GM19467 (cell line): ENCODE data around the gene GNAI1.

Experiments used
- ATAC-seq: cut with Tn5 transposase; IDR thresholded peaks from one replicate; pipeline ENCODE4 v1.9.1; 2021; ENCODE audit warnings: mild to moderate bottlenecking, moderate library complexity; ENCODE audit not compliant: unreplicated experiment

The GNAI1 gene

DNA sequence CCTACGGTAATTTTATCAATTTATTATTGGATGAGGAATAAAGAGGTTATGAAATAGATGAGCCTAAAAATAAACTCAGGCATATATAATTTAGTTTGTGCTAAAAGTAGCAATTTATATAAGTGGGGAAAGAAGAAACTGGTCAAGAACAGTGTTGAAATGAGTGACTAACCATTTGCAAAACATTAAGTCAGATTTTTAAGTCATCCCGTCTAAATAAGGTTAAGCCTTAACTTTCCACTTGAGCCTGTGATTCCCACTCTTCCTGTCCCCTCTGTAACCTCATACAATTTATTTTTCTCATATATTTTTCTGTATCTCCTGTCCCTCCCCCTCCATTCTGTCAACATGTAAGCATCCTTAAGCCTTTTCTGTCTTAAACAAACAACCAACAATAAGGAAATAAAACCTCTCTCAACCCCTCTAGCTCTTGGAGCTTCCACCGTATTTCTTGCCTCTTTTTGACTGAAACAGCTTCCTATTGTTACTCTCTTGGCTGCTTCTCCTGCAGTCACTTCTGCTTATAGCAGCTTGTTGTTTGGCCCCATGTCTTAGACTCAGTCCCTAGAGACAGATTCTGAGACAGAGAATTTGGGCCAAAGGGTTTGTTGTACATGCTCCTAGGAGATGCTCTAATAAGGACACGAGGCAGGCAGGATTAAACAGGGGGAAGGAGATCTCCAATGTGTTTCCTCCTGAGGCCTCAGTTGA lies 109.7 kb downstream of the GNAI1 start:
- no peak for ATAC-seq

DNA sequence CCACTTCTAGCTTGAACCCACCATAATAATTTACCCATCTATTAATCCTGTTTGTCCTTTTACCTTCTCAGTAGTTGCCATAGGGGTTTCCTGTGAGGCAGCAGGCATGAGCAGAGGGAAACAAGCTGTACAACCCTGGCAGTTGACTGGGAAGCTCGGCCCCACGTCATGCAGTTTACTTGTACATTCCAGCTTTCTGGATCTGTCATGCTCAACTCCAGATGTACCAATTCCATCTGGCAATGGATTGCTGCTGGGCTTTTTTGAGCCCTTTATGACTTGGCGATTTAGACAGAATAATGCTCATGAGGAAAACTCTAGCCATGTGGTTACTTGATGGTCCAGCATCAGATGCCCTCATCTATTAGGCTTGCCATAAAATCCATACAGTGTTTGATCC lies 112.5 kb downstream of the GNAI1 start:
- ATAC-seq, result no peak

DNA sequence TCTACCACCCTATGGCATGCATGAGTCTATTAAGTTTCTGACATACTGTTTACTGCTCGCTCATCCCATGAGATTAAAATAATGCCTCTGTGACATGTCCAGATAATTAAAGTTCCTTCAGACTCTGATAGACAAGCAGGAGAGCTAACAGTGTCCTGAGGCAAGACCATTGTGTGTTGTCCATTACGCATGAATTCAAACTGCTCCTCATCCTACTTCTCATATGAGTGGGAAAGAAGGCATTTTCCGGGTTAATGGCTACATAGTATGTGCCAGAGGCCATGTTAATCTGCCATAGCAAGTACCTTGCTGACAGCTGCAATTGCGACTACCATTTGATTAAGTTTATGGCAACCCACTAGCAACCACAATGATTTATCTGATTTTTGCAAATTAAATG lies 113.3 kb downstream of the GNAI1 start:
- ATAC-seq, result no peak

DNA sequence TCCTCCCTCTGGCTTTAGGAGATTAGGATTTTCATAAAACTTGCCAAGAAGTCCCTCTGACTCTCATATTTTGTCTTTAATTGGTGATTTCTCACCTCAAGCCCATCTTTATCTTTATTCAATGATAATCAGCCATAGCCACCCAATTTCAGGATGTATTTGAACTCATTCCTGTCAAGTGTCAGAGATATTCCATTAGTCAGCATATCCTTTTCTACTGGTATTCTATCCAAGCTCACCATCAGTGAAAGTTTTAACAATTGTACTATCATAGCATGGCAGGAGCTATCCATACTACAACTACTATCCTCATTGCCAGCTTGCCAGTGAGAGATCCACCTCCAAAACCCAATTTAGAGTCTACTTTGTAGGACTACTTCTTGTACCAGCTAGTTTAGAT lies 114.6 kb downstream of the GNAI1 start:
- no peak for ATAC-seq

DNA sequence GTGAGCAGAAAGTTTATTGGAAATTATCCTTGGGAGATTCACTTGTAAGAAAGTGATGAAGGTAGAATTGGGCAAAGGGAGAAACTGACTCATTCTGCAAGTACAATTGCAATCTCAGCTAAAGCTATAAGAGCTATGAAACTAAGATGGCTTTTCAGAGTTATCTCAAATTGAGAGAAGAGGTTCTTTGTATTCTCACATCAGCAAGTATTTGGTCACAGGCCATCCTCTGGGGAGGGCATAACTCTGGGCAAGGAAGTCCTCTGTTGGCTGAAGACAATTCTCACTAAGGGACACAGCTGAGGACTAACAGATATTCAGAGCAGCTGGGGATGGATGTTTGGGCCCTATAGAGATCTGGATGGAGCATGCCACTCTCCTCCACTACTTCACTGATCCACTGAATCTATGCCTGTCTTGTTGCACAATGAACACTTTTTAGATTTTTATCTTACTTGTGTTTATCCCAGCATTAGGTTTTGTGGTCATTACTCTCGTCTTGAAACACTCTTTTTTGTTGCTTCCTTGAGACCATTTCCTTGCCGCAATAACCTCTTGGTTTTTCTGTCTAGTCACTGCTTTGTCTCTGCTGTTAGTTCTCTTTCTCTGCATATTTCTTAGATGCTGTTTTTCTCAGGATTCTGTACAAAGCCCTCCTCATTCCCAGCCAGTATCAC lies 115.1 kb downstream of the GNAI1 start:
- ATAC-seq, result no peak

DNA sequence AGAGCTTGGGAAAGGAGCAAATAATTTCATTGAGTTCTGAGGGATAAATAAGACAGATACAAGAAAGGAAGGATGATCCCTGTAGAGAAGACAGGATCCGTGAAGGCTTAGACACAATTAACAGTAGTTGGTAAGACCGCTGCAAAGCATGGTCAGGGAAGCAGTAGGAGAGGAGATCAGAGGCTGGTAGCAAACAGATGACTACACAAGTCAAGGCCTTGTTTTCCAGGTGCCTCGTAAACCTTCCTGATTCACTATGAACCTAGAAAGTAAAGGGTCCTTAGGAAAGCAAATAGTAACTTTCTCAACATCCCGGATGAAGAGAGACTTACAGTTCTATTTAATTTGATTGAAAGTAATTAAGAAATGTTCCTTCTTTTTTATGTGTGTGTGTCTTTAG lies 118.6 kb downstream of the GNAI1 start:
- ATAC-seq, result no peak

DNA sequence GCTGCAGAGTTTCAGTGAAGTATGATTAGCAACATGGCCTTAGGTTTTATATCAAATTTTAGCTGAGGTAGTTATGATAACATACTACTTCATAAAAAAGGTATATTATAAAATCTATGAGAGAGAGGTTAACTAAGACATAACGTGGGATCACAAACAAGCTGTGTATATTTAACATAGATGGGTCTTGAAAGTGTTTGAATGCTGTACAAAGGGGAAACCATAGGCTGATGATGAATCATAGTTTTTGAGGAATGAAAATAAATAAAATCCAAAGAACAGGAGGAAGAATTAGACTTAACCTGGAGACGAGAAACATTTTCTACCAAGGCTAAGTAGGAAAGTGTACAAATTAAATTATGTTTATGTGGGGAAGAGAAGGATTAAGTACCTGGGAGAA lies 119.0 kb downstream of the GNAI1 start:
- no peak for ATAC-seq

DNA sequence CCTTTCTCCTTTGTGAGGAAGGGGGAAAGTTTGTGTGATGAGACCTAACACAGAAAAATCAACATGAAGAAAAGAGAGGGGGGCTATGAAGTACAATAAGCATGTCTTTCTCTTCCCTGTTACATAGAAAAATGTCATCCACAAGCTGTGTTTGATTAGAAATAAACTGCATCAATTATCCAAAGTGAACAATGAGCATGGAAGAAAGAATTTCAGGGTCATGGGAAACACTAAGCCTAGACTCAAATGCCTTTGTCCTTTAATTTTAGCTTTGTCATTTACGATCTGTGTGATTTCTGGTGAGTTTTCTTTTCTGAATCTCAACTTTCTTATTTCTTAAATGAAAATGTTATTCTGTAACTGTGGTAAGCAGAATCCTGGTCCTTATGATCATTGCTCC lies 121.0 kb downstream of the GNAI1 start:
- ATAC-seq, result no peak

DNA sequence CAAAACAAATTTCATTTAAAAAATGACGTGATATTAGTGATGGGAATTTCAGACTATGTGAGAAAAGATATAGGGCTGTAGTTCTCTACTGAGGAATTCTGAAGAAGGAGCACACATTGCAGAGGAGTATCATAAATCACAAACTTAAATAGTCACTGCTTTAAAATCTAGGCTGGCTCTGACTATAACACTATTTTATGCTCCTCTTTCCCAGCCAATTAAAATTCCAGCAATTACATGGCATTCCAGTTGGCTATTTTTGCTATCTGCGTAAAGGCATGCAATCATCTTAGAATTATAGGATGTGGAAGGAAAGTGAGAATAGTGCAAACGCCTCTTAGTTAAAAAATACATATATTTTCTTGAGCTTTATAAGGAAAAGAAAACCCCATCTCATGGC lies 123.1 kb downstream of the GNAI1 start:
- no peak for ATAC-seq

DNA sequence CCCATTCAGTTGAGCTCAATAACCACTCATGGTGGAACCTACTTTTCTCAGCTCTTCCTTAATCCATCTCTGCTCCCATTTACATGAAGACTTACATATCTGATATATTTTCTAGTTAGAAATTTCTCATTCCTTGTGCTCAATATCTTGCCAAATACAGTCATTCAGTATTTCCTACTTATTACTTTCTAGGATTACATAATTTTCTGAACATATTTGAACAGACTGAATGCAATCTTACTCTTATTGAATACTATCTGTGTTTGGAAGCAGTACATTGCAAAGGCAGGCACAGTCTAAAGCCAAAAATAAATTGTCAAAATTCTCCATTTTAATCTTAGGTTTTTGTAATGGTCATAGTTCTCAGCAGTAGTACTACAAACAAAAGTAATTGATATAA lies 126.0 kb downstream of the GNAI1 start:
- no peak for ATAC-seq

DNA sequence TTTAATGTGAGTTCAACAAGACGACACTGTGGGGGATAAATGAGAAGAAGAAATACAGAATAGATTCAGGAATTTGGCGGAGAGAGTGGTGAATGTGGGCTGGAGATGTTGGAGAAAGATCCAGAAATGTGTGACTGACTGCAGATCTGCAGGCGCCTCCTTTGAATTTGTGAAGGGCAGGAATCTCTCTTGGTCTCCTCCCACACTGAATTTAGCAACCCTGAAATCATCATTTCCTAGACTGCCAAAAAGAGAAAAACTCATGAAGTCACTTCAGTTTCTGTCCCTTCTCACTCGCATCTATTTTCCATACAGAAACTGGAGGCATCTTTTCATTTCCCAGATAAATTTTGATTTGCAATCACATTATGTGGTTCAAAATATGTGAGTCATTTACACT lies 128.7 kb downstream of the GNAI1 start:
- no peak for ATAC-seq

DNA sequence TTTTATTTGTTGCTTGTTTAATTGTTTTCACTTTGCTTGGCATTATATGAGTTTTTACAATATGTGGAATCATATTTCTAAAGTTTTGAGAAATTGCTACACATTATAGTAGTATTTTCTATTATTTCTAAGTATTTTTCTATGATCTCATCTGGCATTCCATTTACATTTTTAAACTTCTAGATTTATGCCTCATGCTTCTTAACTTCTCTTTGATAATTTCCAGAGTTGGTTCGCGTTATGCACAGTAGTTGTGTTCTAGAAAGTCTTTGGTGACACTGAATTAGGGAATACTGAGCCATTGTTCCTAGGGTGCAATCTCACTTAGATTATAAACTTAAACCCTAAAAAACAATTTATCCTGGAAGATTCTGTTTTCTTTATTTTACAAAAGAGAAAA lies 129.2 kb downstream of the GNAI1 start:
- no peak for ATAC-seq

DNA sequence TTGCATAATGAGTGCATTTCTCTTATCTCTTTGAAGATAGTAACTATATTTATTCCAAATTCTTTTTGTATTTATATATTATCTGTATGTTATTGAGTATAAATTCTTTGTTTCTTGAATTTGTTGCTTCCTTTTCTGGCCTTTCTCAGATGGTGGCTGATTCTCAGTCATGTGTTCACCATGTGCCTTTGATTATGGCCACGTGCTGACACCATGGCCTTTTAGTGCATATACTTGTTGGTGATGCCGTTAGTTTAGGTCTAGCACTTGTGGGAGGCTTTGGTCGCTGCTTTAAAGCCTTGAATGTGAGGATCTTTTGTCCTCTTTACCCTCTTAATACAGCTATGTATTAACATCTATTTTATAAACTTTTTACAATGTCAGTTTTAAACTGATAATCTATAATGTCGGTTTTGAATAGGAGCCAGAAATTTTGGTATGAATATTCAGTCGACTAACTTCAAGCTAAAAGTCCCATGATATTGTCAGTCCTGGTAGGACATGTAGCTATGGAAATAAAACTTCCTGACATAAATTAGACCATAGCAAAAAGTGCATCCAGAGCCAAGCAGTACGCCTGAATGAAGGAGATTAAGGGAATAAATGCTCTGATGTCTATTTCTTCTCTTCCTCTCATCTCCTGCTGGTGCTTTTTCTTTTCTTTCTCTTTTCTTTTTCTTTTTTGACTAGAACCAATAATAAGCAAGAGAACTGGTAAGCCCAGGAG lies 130.3 kb downstream of the GNAI1 start:
- ATAC-seq, result no peak

DNA sequence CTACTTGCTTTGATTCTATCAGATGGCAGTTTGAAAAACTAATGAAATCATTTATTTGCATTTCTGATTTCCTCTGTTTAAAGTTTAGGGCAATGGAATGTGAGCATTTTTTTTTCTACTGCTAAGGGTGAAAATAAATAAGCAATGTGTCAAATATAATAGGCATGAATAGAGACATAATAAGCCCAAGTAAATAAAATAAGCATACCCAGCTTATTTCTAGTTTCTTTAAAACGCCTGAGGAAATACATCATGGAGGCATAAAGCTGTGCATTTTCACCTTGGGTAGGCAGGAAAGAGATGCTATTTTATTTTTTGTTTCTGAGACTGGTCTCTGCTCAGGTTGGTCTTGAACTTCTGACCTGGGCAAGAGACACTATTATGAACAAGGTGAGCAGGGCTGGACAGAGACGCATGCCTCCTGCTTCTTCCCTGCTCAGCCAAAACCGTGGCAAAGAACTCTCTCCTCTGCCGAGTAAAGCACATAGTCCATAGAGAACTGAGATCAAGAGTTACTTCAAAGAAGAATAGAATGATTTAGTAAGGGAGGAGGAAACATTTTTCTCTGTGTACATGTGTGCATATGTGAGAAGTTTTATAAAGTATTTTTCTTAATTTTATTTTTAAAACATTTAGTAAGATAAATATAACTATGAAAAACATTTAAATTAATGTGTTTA lies 138.1 kb downstream of the GNAI1 start:
- no peak for ATAC-seq

DNA sequence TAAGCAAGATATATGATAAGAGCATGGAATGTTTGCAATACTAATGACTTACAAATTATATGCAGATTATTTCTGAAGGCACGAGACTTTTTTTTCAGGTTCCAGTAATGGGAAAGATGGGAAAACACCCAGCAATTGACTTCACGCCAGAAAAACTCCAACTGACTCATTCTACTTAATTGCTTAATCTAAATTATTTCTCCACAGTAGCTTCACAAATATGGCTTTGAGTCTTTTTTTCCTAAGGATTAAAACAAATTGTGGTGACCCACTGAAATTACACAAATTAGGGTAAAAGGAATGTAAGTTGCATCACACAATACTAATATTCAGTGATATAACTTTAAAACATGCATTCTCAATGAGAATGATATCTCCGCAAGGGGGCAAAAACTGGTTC lies 138.7 kb downstream of the GNAI1 start:
- ATAC-seq, result no peak

DNA sequence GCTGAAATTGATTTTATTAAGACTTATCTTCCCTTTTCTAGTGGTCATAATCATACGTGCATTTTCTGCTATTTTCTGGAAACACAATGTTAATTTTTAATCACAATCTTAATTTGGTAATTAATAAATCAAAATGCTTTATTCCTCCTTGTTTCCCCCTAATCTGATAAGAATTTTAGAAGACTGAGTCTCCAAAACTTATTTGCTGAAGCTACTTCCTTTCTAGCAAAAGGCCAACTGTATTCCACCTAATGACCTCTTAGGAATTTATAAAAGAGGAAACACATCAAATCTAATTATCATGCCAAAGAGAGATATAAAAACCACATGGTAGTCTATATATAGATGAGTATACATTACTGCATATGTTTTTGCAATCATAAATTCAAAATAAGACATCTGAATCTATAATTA lies 140.6 kb downstream of the GNAI1 start:
- no peak for ATAC-seq
